Measurements from ENCODE around the gene NPAS1.

NPAS1 gene

GRCh38 chr19:47019431-47020041 lies at the start of gene NPAS1:
NPAS1 (plus strand) TSS chr19:47019837; CDS start chr19:47021048, 1,211 bp downstream.
- peak; percentile 62 for DNase-seq

- no peak for DNase-seq
Observed at GRCh38 chr19:46970815-46971214, 48.8 kb upstream of the NPAS1 start.

- no peak for DNase-seq
Observed at GRCh38 chr19:46972311-46972710, 47.3 kb upstream of the NPAS1 start.

- DNase-seq: no peak
Observed at GRCh38 chr19:46974181-46974580, 45.5 kb upstream of the NPAS1 start.

GRCh38 chr19:46975011-46975924 lies 44.4 kb upstream of the NPAS1 start:
- DNase-seq: no peak

GRCh38 chr19:46975925-46976782 lies 43.5 kb upstream of the NPAS1 start:
- peak; percentile 95 for DNase-seq

- DNase-seq: peak; percentile 99
Observed at GRCh38 chr19:46976845-46977320, 42.8 kb upstream of the NPAS1 start.

- no peak for DNase-seq
Observed at GRCh38 chr19:46977548-46977947, 42.1 kb upstream of the NPAS1 start.

GRCh38 chr19:46978171-46978869 lies 41.3 kb upstream of the NPAS1 start:
- DNase-seq: no peak

- no peak for DNase-seq
Observed at GRCh38 chr19:46979126-46980105, 40.2 kb upstream of the NPAS1 start.

GRCh38 chr19:46980761-46981160 lies 38.9 kb upstream of the NPAS1 start:
- no peak for DNase-seq

- no peak for DNase-seq
Observed at GRCh38 chr19:46981286-46981945, 38.2 kb upstream of the NPAS1 start.

GRCh38 chr19:46983097-46983496 lies 36.5 kb upstream of the NPAS1 start:
- no peak for DNase-seq

GRCh38 chr19:46984077-46985010 lies 35.3 kb upstream of the NPAS1 start:
- peak; percentile 58 for DNase-seq

GRCh38 chr19:46985542-46986415 lies 33.9 kb upstream of the NPAS1 start:
- no peak for DNase-seq

GRCh38 chr19:46988614-46989230 lies 30.9 kb upstream of the NPAS1 start:
- no peak for DNase-seq

GRCh38 chr19:46990991-46991676 lies 28.5 kb upstream of the NPAS1 start:
- DNase-seq: peak; percentile 85
